ENCODE results near the gene ACTN4.
"Not testable (repeated sequence)": the region's sequence is repeated elsewhere in the genome, so short reads cannot be mapped to it uniquely, and the experiment has no call there.

ACTN4 gene

GRCh38 chr19:38771569-38771968 lies 124.1 kb downstream of the ACTN4 start:
- DNase-seq: not testable (repeated sequence)

GRCh38 chr19:38773469-38774177 lies 126.2 kb downstream of the ACTN4 start, which contains the start of gene LGALS7:
LGALS7 (minus strand) TSS chr19:38773517; CDS start chr19:38773492, 25 bp downstream.
- DNase-seq: no peak

- no peak for DNase-seq
Observed at GRCh38 chr19:38774181-38774950, 126.9 kb downstream of the ACTN4 start.

GRCh38 chr19:38778733-38779132 lies 131.3 kb downstream of the ACTN4 start:
- no peak for DNase-seq

- DNase-seq: no peak
Observed at GRCh38 chr19:38780443-38780842, 133.0 kb downstream of the ACTN4 start.

GRCh38 chr19:38781058-38781457 lies 133.6 kb downstream of the ACTN4 start:
- DNase-seq: no peak

All from C1 segment of cervical spinal cord (tissue), 14 donors.